B cell (primary cell): ENCODE data around the gene SDK1. TPM values are rescaled to one million over a fixed set of nuclear protein-coding genes. Genes with fewer than 3 reads are reported as not detected.

Experiments
- ATAC-seq: fragments of 200-7000 bp; cut with Tn5 transposase; one replicate; pipeline ENCODE4 v1.10.0; 2021; ENCODE audit warnings: low read depth, mild to moderate bottlenecking, moderate number of reproducible peaks, moderate library complexity
- CTCF ChIA-PET: fragments of 350-600 bp; sonication (Branson Sonifier 250); formaldehyde crosslinking; loops from one replicate; lab custom pipeline; 2021; ENCODE audit warnings: antibody characterized with exemption, inconsistent platforms; lab: Charles Lee
- POLR2A ChIA-PET: fragments of 350-600 bp; sonication (Branson Sonifier 250); formaldehyde crosslinking; loops from one replicate; lab custom pipeline; 2021; ENCODE audit warnings: antibody characterized with exemption; lab: Charles Lee
- DNase-seq: peaks from one replicate; pipeline ENCODE4 v3.0.0; 2013
- H2AFZ ChIP-seq: 2 replicates; pipeline ENCODE4 v1.6.1; 2012; ENCODE audit warnings: mild to moderate bottlenecking, low read depth, low read length; ENCODE audit not compliant: insufficient read depth, poor library complexity, severe bottlenecking
- H3K27ac ChIP-seq, 2 donors: 1 replicate in 1 of 2; 2 replicates in 1 of 2; pipeline ENCODE4 v1.5.1; 2012 to 2013; ENCODE audit warnings: low read length in 2 of 2, mild to moderate bottlenecking in 2 of 2, moderate library complexity in 1 of 2
- H3K27me3 ChIP-seq, 4 experiments: fragments of 200-600 bp in 1 of 4; sonication (generic) in 1 of 4; replicated peaks in 1 of 4; 1 replicate in 2 of 4; 2 replicates in 2 of 4; pipeline versions ENCODE4 v1.6.1 to v1.7.0; 2013 to 2016; ENCODE audit warnings: low read length in 3 of 4, mild to moderate bottlenecking in 2 of 4, mixed read lengths in 1 of 4, moderate library complexity in 1 of 4; ENCODE audit not compliant: insufficient read depth in 4 of 4, control insufficient read depth in 3 of 4; ENCODE audit errors: control extremely low read depth in 1 of 4
- H3K36me3 ChIP-seq, 2 experiments: replicated peaks in 1 of 2; 1 replicate in 1 of 2; 2 replicates in 1 of 2; pipeline versions ENCODE4 v1.6.1 to v1.7.1; 2013; ENCODE audit warnings: low read length in 1 of 2; ENCODE audit not compliant: insufficient read depth in 2 of 2, control insufficient read depth in 1 of 2; ENCODE audit errors: control extremely low read depth in 1 of 2, extremely low read depth in 1 of 2
- H3K4me1 ChIP-seq, 2 donors: fragments of 200-600 bp in 1 of 2; sonication (generic) in 1 of 2; 1 replicate in 1 of 2; 2 replicates in 1 of 2; pipeline versions ENCODE4 v1.5.1 to v1.6.1; 2013 to 2017; ENCODE audit warnings: low read length in 2 of 2; ENCODE audit not compliant: control insufficient read depth in 2 of 2, insufficient read depth in 2 of 2
- H3K4me2 ChIP-seq: replicated peaks from 2 replicates; pipeline ENCODE3; 2012; ENCODE audit warnings: mild to moderate bottlenecking, low read depth, low read length; ENCODE audit not compliant: poor library complexity, severe bottlenecking
- H3K4me3 ChIP-seq, 5 experiments: fragments of 200-600 bp in 1 of 5; sonication (generic) in 1 of 5; 1 replicate in 3 of 5; 2 replicates in 2 of 5; pipeline versions ENCODE4 v1.5.1 to v1.7.0; 2011 to 2016; ENCODE audit warnings: low read length in 4 of 5, mild to moderate bottlenecking in 4 of 5, low read depth in 2 of 5, control low read depth in 1 of 5, moderate library complexity in 1 of 5; ENCODE audit not compliant: insufficient read depth in 1 of 5; ENCODE audit errors: control extremely low read depth in 1 of 5, extremely low read depth in 1 of 5
- H3K79me2 ChIP-seq: fragments of 200-600 bp; sonication (generic); one replicate; pipeline ENCODE4 v1.6.0; 2016; ENCODE audit warnings: low read length; ENCODE audit not compliant: control insufficient read depth, insufficient read depth
- H3K9ac ChIP-seq: fragments of 200-600 bp; sonication (generic); 2 replicates; pipeline ENCODE4 v1.6.1; 2017; ENCODE audit warnings: mild to moderate bottlenecking, low read length, moderate library complexity
- H3K9me3 ChIP-seq, 3 donors: one replicate each; pipeline versions ENCODE4 v1.6.1 to v1.7.1; 2013; ENCODE audit warnings: low read length in 2 of 3; ENCODE audit not compliant: control insufficient read depth in 2 of 3, insufficient read depth in 1 of 3; ENCODE audit errors: control extremely low read depth in 1 of 3
- H4K20me1 ChIP-seq: 2 replicates; pipeline ENCODE4 v1.6.0; 2012; ENCODE audit warnings: mild to moderate bottlenecking, low read length; ENCODE audit not compliant: insufficient read depth, control insufficient read depth, poor library complexity, severe bottlenecking
- H3K27ac Mint-ChIP-seq: one replicate; pipeline ENCODE4 v1.8.0; 2021; ENCODE audit warnings: mixed read lengths
- H3K27me3 Mint-ChIP-seq: one replicate; pipeline ENCODE4 v1.8.0; 2021; ENCODE audit warnings: mixed read lengths
- H3K4me1 Mint-ChIP-seq: one replicate; pipeline ENCODE4 v1.8.0; 2021; ENCODE audit warnings: mixed read lengths
- H3K4me3 Mint-ChIP-seq: one replicate; pipeline ENCODE4 v1.8.0; 2021; ENCODE audit warnings: mixed read lengths
- H3K9me3 Mint-ChIP-seq: one replicate; pipeline ENCODE4 v1.8.0; 2022; ENCODE audit warnings: mixed read lengths; ENCODE audit not compliant: insufficient read depth
- EZH2 ChIP-seq: IDR thresholded peaks from 2 replicates; pipeline ENCODE4 v1.6.1; 2012; ENCODE audit warnings: borderline replicate concordance, low read depth, mild to moderate bottlenecking, moderate library complexity, low read length; ENCODE audit not compliant: insufficient read depth, poor library complexity, severe bottlenecking
- WGBS: methylation state at CpG from one replicate; pipeline ENCODE4 v1.1.5; 2013; ENCODE audit warnings: missing lambda C conversion rate; ENCODE audit not compliant: insufficient coverage; 5-methylcytosine and 5-hydroxymethylcytosine counted together
- intact Hi-C: fragments of 100-400 bp; cut with micrococcal nuclease; formaldehyde crosslinking; loops from one replicate; pipeline ENCODE4 v1.10.0; 2022
- polyA plus RNA-seq: library from polyadenylated mRNA; depleted of rRNA; stranded (reverse); fragments of >200 nt; gene quantifications from 2 replicates; pipeline ENCODE4 v1.2.3, GENCODE V29; 2012
- total RNA-seq, 2 donors: library from RNA; stranded (reverse); fragments of 120-200 nt in 1 of 2; gene quantifications; 1 replicate in 1 of 2; 2 replicates in 1 of 2; pipeline versions ENCODE4 v1.2.3 to v1.2.4, GENCODE V29; 2013 to 2022
- TF ChIP-seq, protein P1 (sequence below): fragments of 200-600 bp; IDR thresholded peaks from one replicate; pipeline ENCODE4 v1.8.0; 2022; ENCODE audit warnings: antibody characterized with exemption, mild to moderate bottlenecking

SDK1 gene
- total and polyA plus RNA-seq, 2 donors (not counting 1 experiment from before 2014, with no cell fraction given): 0.73 to 2.0 TPM

DNA sequence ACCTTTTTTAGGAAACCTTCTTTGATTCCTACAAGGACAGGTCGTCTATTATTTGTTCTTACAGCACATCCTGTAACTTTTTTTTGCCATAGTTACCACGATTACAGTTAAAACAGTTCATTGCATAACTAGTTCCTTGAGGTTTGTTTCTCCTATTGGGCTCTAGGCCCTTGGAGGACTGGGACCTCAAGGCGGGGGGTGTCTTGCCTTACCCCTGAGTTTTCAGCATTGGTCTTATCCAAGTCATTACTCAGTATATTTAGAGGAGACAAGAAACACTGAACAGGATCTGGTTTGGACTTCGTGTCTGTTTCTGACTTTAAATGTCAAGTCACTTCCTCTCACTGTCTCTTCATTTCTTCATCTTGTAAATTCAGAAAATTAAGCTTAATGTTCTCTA lies 369.8 kb downstream of the SDK1 start:
- H3K27ac ChIP-seq: no peak overlapping the region
- H3K27me3 ChIP-seq: no peaks in the 10 kb centered on the region
- Mint-ChIP-seq H3K9me3 (no peaks in the 10 kb centered on the region), H3K27ac (no peak overlapping the region), H3K27me3 (peaks cover 10% of the 10 kb centered on the region), H3K4me1 (peaks cover 9% of the 10 kb centered on the region), H3K4me3 (no peak overlapping the region)
- no peaks in the 10 kb centered on the region for H3K79me2 ChIP-seq
- no peaks in the 10 kb centered on the region for H4K20me1 ChIP-seq
- TF ChIP-seq, protein P1, sequence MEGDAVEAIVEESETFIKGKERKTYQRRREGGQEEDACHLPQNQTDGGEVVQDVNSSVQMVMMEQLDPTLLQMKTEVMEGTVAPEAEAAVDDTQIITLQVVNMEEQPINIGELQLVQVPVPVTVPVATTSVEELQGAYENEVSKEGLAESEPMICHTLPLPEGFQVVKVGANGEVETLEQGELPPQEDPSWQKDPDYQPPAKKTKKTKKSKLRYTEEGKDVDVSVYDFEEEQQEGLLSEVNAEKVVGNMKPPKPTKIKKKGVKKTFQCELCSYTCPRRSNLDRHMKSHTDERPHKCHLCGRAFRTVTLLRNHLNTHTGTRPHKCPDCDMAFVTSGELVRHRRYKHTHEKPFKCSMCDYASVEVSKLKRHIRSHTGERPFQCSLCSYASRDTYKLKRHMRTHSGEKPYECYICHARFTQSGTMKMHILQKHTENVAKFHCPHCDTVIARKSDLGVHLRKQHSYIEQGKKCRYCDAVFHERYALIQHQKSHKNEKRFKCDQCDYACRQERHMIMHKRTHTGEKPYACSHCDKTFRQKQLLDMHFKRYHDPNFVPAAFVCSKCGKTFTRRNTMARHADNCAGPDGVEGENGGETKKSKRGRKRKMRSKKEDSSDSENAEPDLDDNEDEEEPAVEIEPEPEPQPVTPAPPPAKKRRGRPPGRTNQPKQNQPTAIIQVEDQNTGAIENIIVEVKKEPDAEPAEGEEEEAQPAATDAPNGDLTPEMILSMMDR: no peak
- no peak for TF ChIP-seq EZH2
- no peak overlapping the region for H3K4me3 ChIP-seq
- no peak overlapping the region for H3K4me2 ChIP-seq
- H3K9ac ChIP-seq: no peak overlapping the region
- peaks cover 5 to 7% of the 10 kb centered on the region in 2 donors for H3K4me1 ChIP-seq
- WGBS: 100% methylated on average over 1 of the region's 4 CpGs
- ChIA-PET POLR2A (no interaction called here), CTCF (no interaction called here)
- no peak for ATAC-seq
- no peak for DNase-seq
- intact Hi-C loops: loop anchor here (5.0 kb wide), 1 partner anchor 784 kb away; no protein-coding TSS in a partner anchor
- no peaks in the 10 kb centered on the region for H3K36me3 ChIP-seq
- H2AFZ ChIP-seq: peak overlapping the region; percentile 17
- H3K9me3 ChIP-seq: peaks cover 0 to 4% (median 0%) of the 10 kb centered on the region in 3 donors

DNA sequence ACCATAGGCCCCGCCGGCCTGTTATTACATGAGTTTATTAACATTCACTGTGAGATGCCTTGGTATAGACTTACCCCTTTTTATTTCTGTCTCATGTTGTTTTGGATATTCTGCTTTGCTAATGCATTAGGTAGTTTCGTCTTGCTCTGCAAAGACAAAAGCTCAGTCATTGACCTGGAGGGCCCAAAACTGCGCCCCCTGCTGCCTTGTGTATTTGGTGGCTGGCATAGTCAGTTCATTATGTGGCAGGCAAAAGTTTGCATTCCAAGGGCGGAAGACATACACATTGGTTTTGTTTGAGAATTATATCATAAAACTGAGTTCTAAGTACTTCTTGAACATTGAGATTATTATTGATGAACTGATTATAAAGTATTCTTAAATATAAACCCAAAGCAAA lies 372.5 kb downstream of the SDK1 start:
- WGBS: no CpG with 5 or more reads among the region's 5 CpGs
- CTCF ChIA-PET: interaction anchor here (0.6 to 1.8 kb wide), 7 partner anchors 11 to 808 kb away, joined by 3 to 6 read pairs (median 4); partner anchors contain the start of gene SDK1
- no peak overlapping the region for H3K27ac Mint-ChIP-seq
- DNase-seq: peak; percentile 20
- POLR2A ChIA-PET: no interaction called here
- no peak overlapping the region for H3K9ac ChIP-seq
- peaks cover 12% of the 10 kb centered on the region for H3K4me1 Mint-ChIP-seq
- no peaks in the 10 kb centered on the region for H3K9me3 Mint-ChIP-seq
- H3K9me3 ChIP-seq: peaks cover 0 to 2% (median under 1%) of the 10 kb centered on the region in 3 donors
- H3K27me3 Mint-ChIP-seq: no peaks in the 10 kb centered on the region
- H3K4me3 ChIP-seq: no peak overlapping the region
- H3K36me3 ChIP-seq: no peaks in the 10 kb centered on the region
- no peak overlapping the region for H3K4me3 Mint-ChIP-seq
- H2AFZ ChIP-seq: no peak overlapping the region
- no peak overlapping the region for H3K27ac ChIP-seq
- no peaks in the 10 kb centered on the region for H3K79me2 ChIP-seq
- H3K27me3 ChIP-seq: no peaks in the 10 kb centered on the region
- no peak for TF ChIP-seq EZH2
- TF ChIP-seq, protein P1: no peak
- H4K20me1 ChIP-seq: no peaks in the 10 kb centered on the region
- ATAC-seq: no peak
- H3K4me2 ChIP-seq: no peak overlapping the region
- H3K4me1 ChIP-seq: peaks cover 5 to 7% of the 10 kb centered on the region in 2 donors
- intact Hi-C loops: loop anchor here (2.0 to 5.0 kb wide), 2 partner anchors 373 to 786 kb away; partner anchors contain the start of gene SDK1
